PC-3 (cell line): ENCODE data around the gene SHC4. TPM values are rescaled to one million over a fixed set of nuclear protein-coding genes. Genes with fewer than 3 reads are reported as not detected.

ENCODE experiments used
- ATAC-seq: fragments of 200-7000 bp; cut with Tn5 transposase; 2 replicates; pipeline ENCODE4 v1.9.1; 2020; ENCODE audit warnings: mild to moderate bottlenecking, moderate library complexity
- BruUV-seq: library from RNA; stranded (reverse); fragments of 400-500 nt; replicated peaks from 2 replicates; lab custom pipeline; 2021; lab: Mats Ljungman, UMichigan
- CTCF ChIA-PET: fragments of 300-600 bp; sonication (Branson Sonifier 250); formaldehyde crosslinking; loops from one replicate; lab custom pipeline; 2022; ENCODE audit warnings: antibody characterized with exemption; lab: Charles Lee
- POLR2A ChIA-PET: fragments of 300-600 bp; sonication (Branson Sonifier 250); formaldehyde crosslinking; loops from one replicate; lab custom pipeline; 2022; ENCODE audit warnings: antibody characterized with exemption; ENCODE audit not compliant: unreplicated experiment; lab: Charles Lee
- DNase-seq: peaks from one replicate; pipeline ENCODE4 v3.0.0-alpha.2; 2015
- H2AFZ ChIP-seq: fragments of 300-600 bp; sonication (generic); 2 replicates; pipeline ENCODE4 v1.6.0; 2016; ENCODE audit warnings: antibody characterized with exemption, low read length
- H3F3A ChIP-seq: fragments of 300-600 bp; sonication (generic); one replicate; pipeline ENCODE4 v1.6.0; 2017; ENCODE audit warnings: antibody characterized with exemption, low read length, control low read depth, mild to moderate bottlenecking; ENCODE audit not compliant: unreplicated experiment
- H3K27ac ChIP-seq: fragments of 300-600 bp; sonication (generic); 2 replicates; pipeline ENCODE4 v1.5.1; 2016; ENCODE audit warnings: mild to moderate bottlenecking, low read length
- H3K27me3 ChIP-seq: fragments of 300-600 bp; sonication (generic); 2 replicates; pipeline ENCODE4 v1.6.1; 2016; ENCODE audit warnings: low read length, mixed read lengths
- H3K36me3 ChIP-seq: fragments of 300-600 bp; sonication (generic); 2 replicates; pipeline ENCODE4 v1.6.1; 2016; ENCODE audit warnings: low read depth, mixed run types, low read length, mixed read lengths
- H3K4me1 ChIP-seq: fragments of 300-600 bp; sonication (generic); 2 replicates; pipeline ENCODE4 v1.5.1; 2016; ENCODE audit warnings: low read length; ENCODE audit not compliant: insufficient read depth
- H3K4me2 ChIP-seq: fragments of 300-600 bp; sonication (generic); 2 replicates; pipeline ENCODE4 v1.6.0; 2016; ENCODE audit warnings: low read length
- H3K4me3 ChIP-seq: fragments of 300-600 bp; sonication (generic); 2 replicates; pipeline ENCODE4 v1.5.1; 2016; ENCODE audit warnings: mild to moderate bottlenecking, low read length, mixed read lengths
- H3K79me2 ChIP-seq: fragments of 300-600 bp; sonication (generic); 2 replicates; pipeline ENCODE4 v1.6.1; 2017; ENCODE audit warnings: low read length, mixed read lengths
- H3K9ac ChIP-seq: fragments of 300-600 bp; sonication (generic); 2 replicates; pipeline ENCODE4 v1.6.0; 2016; ENCODE audit warnings: mild to moderate bottlenecking, low read length
- H3K9me2 ChIP-seq: fragments of 300-600 bp; sonication (generic); replicated peaks from 2 replicates; pipeline ENCODE4 v1.6.1; 2016; ENCODE audit warnings: mixed run types, low read length, mixed read lengths
- H3K9me3 ChIP-seq: fragments of 300-600 bp; sonication (generic); 2 replicates; pipeline ENCODE4 v1.6.1; 2016; ENCODE audit warnings: low read length, mixed read lengths
- H4K20me1 ChIP-seq: fragments of 300-600 bp; sonication (generic); 2 replicates; pipeline ENCODE4 v1.6.1; 2016; ENCODE audit warnings: low read length, mixed read lengths
- CTCF ChIP-seq: fragments of 300-600 bp; sonication (generic); conservative IDR thresholded peaks from 2 replicates; pipeline ENCODE4 v1.5.1; 2017; ENCODE audit warnings: antibody characterized with exemption, low read depth, mild to moderate bottlenecking, low read length
- EZH2 ChIP-seq: fragments of 300-600 bp; sonication (generic); IDR thresholded peaks from one replicate; pipeline ENCODE4 v1.6.1; 2017; ENCODE audit warnings: antibody characterized with exemption, mild to moderate bottlenecking, low read length; ENCODE audit not compliant: unreplicated experiment
- EZH2phosphoT487 ChIP-seq: fragments of 300-600 bp; sonication (generic); IDR thresholded peaks from 2 replicates; pipeline ENCODE4 v1.6.1; 2018; ENCODE audit warnings: mild to moderate bottlenecking, antibody characterized with exemption, low read length, borderline replicate concordance
- intact Hi-C: fragments of 100-400 bp; cut with micrococcal nuclease; formaldehyde crosslinking; loops from 2 replicates; pipeline ENCODE4 v1.9.0; 2023
- total RNA-seq: library from RNA; depleted of rRNA; stranded (reverse); fragments of >200 nt; gene quantifications from 2 replicates; pipeline ENCODE4 v1.2.3, GENCODE V29; 2014

Gene SHC4
- total RNA-seq, 1 experiment from 2014 or later: 2.4 TPM

- no peak for ATAC-seq
- no peak overlapping the region for H3K4me3 ChIP-seq
- intact Hi-C loops: loop anchor here (5.0 kb wide), 1 partner anchor 43 kb away; no protein-coding TSS in a partner anchor
- no peak overlapping the region for H3K4me2 ChIP-seq
- no peak for DNase-seq
- H3K36me3 ChIP-seq: no peaks in the 10 kb centered on the region
- ChIA-PET CTCF (no interaction called here), POLR2A (no interaction called here)
- BruUV-seq: no TSS peak
- peaks cover 15% of the 10 kb centered on the region for H3K79me2 ChIP-seq
- H3F3A ChIP-seq: no peaks in the 10 kb centered on the region
- H3K4me1 ChIP-seq: peaks cover 10% of the 10 kb centered on the region
- no peak overlapping the region for H3K27ac ChIP-seq
- H3K27me3 ChIP-seq: no peaks in the 10 kb centered on the region
- H3K9me2 ChIP-seq: no peaks in the 10 kb centered on the region
- H4K20me1 ChIP-seq: no peaks in the 10 kb centered on the region
- no peak overlapping the region for H2AFZ ChIP-seq
- TF ChIP-seq EZH2: no peak
- TF ChIP-seq EZH2phosphoT487: no peak
- no peak for TF ChIP-seq CTCF
- no peaks in the 10 kb centered on the region for H3K9me3 ChIP-seq
- no peak overlapping the region for H3K9ac ChIP-seq
These were observed 149.4 kb downstream of the SHC4 start for GRCh38 chr15:48814286-48814685.

- no peaks in the 10 kb centered on the region for H3K9me3 ChIP-seq
- no peaks in the 10 kb centered on the region for H3K9me2 ChIP-seq
- BruUV-seq: no TSS peak
- no peaks in the 10 kb centered on the region for H3F3A ChIP-seq
- no peaks in the 10 kb centered on the region for H3K27me3 ChIP-seq
- H3K4me2 ChIP-seq: peak overlapping the region; percentile 84
- H3K4me3 ChIP-seq: peak overlapping the region; percentile 83
- peak overlapping the region; percentile 96 for H2AFZ ChIP-seq
- H3K9ac ChIP-seq: peak overlapping the region; percentile 49
- ChIA-PET POLR2A (interaction anchor here (0.6 to 1.1 kb wide), 5 partner anchors 10 to 172 kb away, joined by 3 read pairs; no protein-coding TSS in a partner anchor), CTCF (interaction anchor here (0.6 to 1.6 kb wide), 6 partner anchors 10 to 334 kb away, joined by 3 to 8 read pairs (median 3); no protein-coding TSS in a partner anchor)
- H3K27ac ChIP-seq: no peak overlapping the region
- no peaks in the 10 kb centered on the region for H3K36me3 ChIP-seq
- TF ChIP-seq EZH2phosphoT487: no peak
- TF ChIP-seq EZH2: no peak
- peak; percentile 46; the same call in 1 of the 2 replicates for TF ChIP-seq CTCF
- H3K79me2 ChIP-seq: peaks cover 43% of the 10 kb centered on the region
- H3K4me1 ChIP-seq: peaks cover 15% of the 10 kb centered on the region
- intact Hi-C loops: loop anchor here (5.0 kb wide), 1 partner anchor 46 kb away; no protein-coding TSS in a partner anchor
- peak; percentile 29 for ATAC-seq
- no peaks in the 10 kb centered on the region for H4K20me1 ChIP-seq
- DNase-seq: peak; percentile 1
These were observed 152.3 kb downstream of the SHC4 start for GRCh38 chr15:48811325-48811958.
